ENCODE results near the gene AAGAB.
"Not testable (repeated sequence)": the region's sequence is repeated elsewhere in the genome, so short reads cannot be mapped to it uniquely, and the experiment has no call there.

AAGAB gene

DNA sequence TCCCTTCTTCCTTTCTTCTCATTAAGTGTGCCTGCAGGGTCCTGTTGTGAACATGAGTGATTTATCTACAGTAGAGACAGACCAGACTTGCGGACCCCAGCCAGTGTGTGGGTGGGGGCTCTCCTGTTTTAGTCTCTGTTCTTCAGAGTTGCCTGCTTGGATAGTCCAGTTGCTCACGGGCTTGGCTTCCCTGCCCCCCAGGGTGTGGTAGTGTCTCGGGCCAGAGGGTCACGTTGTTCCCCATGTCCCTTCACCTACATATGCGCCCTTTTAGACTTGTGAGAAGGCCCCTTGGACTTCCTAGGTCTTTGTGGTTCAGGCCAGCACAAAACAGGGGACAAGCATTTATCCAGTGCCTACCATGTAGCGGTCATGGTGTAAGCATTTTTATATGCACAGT lies 85.8 kb downstream of the AAGAB start:
- no peak for DNase-seq

DNA sequence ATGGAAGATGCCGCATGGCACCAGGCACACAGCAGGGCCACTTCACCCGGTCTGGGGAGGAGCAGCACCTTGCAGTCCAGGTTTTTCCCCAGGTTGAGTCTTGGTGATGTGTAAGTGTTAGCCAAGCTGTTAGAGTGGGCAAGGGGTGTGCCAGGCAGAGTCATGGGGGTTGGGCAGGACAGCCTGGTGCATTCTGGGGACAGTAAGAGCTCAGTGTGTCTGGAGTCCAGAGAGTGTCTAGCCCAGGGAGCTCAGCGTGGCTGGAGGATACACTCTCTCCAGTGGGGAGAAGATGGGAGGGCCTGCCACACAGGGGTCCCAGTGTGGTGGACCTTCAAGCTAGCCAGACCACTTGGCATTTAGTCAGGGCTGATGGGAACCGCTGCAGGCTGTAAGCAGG lies 87.4 kb downstream of the AAGAB start:
- DNase-seq: no peak

DNA sequence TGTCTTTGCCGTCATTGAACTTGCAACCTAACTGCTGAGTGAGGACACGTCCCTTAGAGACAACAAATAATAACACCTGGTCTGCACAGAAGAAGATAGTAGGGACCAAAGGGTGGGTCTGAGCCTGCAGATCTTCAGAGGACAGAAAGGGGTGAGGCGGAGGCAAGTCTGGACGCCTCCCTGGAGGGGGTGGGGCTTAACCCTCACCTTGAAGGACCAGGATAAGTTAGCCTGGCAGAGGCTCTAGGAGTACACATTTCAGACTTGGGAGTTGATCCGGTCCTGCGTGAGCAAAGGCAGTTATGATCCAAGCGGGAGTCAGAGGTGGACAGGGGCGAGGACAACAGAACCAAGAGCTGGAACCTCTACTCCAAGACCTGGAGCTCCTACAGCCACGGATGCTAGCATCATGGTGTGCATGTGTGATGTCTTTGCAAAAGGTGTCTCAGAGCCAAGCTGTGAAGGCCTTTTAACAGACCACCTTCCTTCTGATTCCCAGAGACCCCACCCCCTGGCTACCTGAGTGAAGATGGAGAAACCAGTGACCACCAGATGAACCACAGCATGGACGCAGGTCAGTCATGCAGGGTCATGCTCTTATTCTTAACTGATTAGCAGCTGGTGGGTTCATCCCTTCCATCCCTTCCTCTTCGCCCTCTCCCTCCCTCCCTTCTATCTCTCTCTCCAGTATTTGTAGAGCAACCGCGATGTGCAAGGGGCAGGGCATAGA lies 88.0 kb downstream of the AAGAB start:
- no peak for DNase-seq

DNA sequence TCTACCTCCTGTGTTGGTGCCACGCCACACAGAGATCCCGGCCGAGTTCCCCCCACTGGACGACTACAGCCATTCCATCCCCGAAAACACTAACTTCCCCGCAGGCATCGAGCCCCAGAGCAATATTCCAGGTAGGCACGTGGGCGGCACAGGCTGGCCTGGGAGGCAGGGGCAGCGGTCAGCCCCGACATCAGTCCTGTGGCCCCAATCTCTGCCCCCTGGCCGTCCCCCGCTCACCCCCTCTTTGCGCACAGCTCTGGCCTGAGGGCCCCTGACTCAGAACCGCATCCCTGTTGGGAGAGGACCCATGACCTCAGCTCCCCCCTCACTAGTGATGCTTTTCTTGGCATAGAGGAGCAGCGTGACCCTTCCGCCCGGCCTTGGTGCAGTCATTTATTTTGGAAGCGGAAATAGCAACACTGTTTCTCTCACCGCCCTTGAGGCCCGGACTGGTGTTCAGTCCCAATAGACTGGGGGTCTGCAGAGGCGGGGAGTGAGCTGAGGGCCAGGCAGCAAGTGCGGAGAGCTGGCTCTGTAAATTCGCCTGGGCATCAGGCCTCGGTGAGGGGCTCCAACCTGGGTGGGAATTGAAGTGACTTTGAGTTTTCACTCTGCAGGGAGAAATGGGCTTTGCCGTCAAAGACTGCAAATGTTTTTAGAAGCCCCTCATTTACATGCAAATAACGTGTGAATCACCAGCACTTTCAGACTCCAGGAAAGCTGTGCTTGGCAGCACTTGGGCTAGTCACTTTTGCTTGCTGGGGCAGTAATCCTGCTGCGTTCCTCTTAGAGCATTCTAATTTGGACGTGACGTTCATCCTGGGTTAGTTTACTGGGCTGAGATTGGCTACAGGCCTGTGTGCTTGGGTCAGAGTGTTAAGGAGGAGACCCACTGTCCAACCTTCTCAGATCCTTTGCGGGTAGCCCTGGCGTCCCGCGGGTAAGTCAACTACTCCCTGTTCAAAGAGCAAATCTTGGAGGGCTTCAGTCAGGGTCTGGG lies 88.9 kb downstream of the AAGAB start:
- DNase-seq: no peak

DNA sequence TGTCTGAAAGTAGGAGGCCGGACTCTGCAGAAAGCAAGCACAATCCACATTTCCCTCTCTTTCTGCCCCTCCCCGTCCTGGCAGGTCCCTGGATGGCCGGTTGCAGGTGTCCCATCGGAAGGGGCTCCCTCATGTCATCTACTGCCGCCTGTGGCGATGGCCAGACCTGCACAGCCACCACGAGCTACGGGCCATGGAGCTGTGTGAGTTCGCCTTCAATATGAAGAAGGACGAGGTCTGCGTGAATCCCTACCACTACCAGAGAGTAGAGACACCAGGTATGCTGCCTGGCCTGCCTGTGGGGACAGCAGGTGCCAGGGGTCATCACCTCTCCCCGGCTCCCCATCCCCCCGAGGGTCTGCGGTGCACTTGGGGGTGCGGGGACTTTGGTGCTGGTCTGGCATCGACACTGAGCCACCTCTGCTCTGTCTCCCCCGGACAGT lies 89.6 kb downstream of the AAGAB start:
- no peak for DNase-seq

DNA sequence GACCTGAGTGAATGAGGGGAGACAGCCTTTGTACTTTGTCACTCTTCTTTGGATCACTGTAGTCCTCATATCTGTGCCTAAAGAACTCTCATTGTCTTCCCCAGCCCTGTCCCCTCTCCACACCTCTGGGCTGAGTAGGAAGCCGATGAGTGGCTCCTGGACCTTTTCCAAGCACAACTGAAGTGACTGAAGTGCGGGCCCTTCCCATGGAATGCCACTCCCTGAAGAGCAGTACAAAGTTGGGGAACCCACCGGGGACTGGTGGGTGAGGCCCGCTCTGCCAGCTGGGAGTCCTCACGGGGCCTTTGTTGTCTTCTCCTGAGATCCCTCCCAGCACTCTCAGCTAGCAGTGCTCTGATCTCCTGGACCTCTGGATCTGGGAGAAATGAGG lies 90.1 kb downstream of the AAGAB start:
- no peak for DNase-seq

DNA sequence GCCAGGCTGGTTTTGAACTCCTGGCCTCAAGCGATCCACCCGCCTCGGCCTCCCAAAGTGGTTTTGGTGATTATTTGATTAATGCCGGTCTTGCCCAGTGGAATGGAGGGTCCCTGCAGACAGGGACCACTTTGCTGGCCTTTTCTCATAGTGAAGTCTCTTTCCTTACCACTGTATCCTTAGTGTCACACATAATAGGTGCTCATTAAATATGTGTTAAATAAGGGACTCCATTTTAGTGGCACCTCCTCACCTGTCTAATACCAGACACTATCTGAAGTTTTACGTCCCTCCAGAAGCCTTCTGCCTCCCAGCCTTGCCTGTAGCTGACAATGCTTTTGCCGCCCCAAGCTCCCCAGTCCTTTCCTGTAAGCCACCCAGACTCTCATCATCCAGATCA lies 91.3 kb downstream of the AAGAB start:
- DNase-seq: no peak

DNA sequence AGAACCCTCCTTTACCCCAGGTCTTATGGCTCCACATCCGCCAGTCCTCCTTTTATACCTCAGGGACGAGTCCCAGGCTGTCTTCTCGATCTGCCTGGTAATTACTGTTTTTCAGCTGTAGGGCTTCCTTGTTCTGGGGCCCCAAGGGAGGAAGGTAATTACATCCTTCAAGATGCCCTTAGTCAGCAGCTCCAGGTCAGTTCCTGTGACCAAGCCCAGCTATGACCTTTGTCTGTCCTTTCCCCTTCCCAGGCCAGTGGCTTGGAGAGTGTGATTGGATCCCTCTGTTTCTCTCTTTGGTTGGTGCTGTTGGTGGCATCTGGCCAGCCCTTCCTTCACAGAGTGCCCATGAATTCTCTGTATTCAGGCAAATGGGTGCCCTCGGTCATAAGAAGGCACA lies 92.6 kb downstream of the AAGAB start:
- DNase-seq: no peak

DNA sequence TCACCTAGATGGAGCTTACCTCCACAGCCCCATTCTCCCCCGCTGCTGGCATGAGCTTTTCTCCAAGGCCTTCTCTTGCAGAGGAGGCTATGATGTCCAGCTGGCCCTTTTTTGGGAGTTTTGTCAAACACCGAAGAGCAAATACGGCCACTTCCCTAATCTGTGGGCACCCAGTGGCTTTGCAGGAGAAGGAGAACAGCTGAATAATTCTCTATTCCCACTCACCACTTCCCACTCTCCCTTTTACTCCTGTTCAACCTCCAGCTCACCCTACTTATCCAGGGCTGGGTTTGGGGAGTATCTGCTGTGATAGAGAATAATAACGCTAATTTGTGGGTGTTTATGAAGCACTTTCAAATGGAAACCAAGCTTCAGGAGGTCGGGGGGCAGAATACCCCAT lies 93.0 kb downstream of the AAGAB start:
- DNase-seq: no peak

DNA sequence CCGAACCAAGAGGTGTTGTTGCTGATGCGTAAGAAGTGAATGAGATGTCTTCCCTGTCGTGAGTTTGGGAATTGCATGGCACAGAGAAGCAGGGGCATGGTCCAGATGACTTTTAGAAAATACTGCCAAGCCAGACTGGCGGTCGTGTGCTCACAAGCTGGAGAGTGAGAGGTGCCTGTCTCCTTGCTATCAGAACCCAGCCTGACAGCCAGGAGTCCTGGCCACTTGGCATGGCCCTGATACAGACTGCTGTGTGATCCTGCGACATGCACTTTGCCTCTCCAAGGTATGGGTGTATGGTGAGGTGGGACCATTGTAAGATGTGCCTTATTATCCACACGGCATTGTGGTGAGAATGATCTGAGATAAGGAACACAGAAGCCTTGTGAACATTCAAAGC lies 96.1 kb downstream of the AAGAB start:
- no peak for DNase-seq

DNA sequence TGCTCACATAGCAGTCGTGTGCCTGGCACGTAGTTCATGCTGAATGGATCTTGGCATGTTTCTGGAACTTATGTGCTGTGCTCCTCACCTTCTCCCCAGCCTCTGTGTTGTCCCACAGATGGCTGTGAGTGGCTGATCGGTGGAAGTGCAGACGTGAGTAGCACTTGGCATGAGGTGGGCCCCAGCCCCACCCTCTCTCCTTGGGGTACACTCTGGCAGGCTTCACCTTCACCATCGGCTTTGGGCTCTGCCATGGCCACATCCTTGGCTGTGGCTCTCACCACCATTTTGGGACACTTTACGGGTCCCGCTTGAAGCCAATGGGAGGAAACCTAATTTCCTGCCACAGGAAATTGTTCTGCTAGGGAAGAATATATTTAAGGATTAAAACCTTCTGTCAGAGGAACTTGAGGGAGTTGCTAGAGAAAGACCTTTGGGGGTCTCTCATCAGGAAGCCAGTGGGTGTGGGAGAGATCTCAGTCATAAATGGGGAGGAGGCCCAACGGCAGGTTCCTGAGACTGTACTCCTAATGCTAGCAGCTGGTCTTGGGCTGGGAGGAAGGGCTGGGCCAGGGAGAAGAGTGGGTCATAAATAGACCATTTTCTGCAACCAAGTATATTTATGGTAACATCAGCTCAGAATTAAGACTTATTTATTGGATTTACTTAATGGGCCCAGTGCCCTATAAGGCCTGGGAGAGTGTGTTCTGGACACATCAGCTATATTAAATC lies 96.8 kb downstream of the AAGAB start:
- DNase-seq: no peak

DNA sequence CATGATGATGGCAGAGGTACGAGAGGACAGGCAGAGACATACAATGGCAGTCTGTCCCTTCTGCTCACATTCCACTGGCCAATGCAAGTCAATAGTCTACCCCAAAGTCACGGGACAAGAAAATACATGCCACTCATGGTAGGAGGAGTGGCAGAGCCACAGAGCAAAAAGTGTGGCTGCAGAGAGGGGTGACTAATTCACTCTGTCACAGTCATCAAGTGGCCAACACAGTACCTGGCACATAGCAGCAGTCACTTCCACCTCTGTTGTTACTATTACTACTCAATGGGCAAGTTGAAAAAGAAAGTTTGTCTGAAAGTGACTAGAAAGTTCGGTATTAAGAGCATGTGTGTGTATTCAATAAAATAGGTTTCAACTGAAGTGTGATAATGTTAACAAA lies 97.6 kb downstream of the AAGAB start:
- DNase-seq: no peak

DNA sequence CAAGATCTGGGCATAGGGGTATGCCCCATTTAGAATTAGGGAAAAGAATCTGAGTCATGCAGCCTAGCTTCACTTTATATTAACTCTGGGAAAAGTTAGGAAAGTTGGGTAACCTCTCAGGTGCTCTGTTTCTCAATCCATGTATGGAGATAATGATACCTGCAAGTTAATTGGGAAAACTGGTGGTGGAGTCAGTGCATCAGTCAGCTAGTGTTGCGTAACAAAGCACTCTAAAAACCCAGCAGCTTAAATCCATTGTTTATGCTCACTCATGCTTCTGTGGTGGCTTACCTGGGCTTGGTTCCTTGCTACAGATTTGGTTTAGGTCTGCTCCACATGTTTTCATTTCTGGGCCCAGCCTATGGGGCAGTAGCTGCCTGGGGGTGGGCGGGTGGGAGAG lies 98.0 kb downstream of the AAGAB start:
- no peak for DNase-seq

DNA sequence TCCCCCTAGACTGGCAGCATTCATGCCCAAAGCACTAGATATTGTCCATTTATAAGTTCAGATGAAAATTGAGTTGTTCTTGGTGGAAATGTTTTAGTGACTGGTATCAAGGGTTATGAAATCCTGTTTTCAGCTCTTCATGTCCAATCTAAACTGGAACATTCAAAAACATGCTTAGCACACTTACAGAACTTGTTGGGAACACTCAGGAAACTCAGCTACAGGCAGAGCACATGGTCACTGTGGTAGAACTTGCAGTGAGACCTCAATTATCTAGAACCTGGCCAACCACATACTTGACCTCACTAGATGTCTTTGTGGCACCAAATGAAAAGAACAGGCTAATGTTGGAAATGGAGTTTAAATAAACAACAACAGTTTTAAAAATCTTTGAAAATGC lies 100.2 kb downstream of the AAGAB start:
- no peak for DNase-seq

DNA sequence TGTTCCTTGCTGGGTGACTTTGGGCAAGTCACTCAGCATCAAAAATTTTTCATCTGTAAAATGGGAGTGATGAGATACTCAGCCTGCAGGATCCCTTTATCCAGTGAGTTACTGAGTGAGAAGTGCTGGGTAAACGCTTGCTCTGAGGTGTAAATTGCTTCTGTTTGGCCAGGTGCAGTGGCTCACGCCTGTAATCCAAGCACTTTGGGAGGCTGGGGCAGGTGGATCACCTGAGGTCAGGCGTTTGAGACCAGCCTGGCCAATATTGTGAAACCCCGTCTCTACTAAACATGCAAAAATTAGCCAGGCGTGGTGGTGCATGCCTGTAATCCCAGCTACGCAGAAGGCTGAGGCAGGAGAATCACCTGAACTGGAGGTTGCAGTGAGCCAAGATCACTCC lies 101.4 kb downstream of the AAGAB start:
- not testable (repeated sequence) for DNase-seq

DNA sequence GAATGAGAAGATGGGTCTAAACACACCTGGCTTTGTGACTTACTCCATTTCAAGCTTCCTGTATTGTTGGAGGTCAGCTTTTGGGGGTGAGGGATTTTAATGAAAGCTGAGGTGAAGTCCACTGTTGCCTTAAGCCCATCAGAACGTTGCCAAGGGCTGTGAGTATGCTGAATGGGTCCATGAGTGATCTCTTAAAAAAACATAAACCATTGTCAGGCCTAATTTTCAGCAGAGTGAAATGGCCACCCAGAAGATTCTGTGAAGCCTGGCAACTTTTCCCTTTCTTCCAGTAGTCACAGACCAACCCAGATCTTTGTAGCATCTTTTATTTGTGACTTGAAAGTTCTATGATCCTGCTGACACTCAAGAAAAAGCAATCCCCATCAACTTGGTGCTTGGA lies 102.0 kb downstream of the AAGAB start:
- DNase-seq: no peak

Data from NCI-H446 treated with DMSO at 0.1 percent for 48 hours (cell line).